ENCODE data around the gene COBLL1.

Gene COBLL1

DNA sequence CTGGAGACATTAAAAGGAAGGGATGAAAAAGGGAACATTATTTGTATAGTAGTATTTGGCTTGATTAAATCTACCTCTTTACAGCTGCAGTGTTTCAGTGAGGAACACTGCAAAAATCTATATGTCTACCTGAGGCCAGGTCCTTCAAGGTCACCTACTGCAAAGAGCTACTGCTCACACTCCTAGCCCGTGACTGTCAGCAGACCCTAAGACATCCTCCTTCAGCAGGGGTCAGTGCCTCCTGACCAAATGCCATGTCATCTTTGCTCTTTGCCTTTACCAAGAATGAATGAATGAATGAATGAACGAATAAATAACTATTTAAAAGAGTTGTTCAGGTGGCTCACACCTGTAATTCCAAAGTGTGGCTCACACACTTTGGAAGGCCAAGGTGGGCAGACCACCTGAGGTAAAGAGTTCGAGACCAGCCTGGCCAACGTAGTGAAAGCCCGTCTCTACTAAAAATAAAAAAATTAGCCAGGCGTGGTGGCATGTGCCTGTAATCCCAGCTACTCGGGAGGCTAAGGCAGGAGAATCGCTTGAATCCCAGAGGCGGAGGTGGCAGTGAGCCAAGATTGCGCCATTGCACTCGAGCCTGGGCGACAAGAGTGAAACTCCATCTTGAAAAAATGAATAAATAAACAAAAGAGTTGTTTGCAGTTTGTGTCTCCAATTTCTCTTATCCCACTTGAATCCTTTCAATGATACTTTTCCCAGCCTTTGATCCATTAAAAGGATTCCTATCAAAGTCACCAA lies 136.0 kb downstream of the COBLL1 start:
- no peak for DNase-seq

- no peak for DNase-seq
Measured at GRCh38 chr2:164703915-164704706, 137.5 kb downstream of the COBLL1 start.

DNA sequence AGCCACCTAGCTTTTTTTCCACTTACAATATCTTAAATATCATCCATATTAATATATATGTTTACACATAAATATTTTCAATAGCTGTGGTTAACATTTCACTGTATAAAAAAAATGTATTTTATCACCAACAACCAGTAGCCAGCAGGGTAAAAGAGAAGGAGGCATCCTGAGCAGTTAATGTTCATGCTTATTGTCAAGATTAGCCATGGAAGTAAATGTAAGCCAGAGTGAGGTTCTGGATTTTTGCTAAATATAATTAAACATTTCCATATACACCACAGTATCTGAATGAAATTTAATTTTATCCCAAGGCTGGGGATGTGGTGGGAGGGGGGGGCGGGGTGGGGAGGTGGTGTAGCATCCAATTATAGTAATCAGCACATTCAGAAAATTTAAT lies 140.1 kb downstream of the COBLL1 start:
- no peak for DNase-seq

DNA sequence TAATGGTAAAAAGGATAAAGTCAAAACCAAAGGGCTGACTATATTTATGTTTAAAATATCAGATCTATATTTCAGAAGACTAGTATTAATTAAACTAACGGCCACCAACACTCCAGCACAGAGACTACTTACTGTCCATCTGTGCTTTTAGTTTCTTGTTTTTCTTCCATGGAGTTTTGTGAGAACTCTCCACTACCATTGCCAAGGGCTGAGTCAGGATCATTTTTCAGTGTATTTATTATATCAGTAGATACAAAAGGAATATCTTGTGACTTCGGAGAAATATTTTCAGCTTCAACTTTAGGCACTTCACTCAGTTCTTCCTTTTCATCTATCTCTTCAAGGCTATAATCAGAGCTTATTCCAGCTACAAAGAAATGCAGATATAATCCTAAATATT lies 141.2 kb downstream of the COBLL1 start:
- DNase-seq: no peak

GRCh38 chr2:164697688-164698461 lies 143.7 kb downstream of the COBLL1 start:
- no peak for DNase-seq

DNA sequence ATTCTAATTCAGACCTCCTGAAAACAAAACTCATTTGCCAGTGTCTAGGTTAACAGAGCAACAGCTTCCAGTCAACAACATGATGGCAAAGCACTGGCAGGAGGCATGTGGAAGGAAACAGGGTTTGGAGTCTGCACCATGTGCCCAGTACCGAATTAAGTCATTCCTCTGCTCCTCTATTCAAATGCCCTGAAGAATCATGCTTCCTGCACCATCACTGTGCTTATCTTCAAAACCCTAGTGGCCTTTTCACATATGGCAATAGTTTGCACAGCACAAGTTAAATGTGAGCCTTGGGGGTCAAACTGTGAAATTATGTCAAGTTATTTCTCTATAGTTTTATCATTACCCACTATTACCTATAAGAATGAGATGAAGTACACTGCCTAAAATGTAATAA lies 145.0 kb downstream of the COBLL1 start:
- no peak for DNase-seq

GRCh38 chr2:164694275-164694695 lies 147.3 kb downstream of the COBLL1 start:
- no peak for DNase-seq

DNA sequence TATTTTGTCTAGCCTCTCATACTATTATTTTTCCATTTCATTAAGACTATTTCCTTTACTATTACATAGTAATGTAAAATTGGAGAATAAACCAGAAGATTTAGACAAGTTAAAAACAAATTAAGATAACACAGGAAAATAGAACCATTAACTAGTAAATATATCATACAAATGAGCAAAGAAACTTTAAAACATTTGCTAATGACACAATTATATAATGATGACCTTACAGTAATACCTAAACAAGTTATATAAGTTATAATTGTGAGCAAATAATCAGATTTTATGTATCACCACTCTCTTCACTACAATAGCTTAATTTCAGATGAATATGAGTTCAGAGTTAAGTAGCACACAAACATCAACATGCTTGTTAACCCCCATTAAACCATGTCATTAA lies 147.8 kb downstream of the COBLL1 start:
- DNase-seq: no peak

GRCh38 chr2:164693390-164693789 lies 148.2 kb downstream of the COBLL1 start:
- DNase-seq: no peak

- no peak for DNase-seq
Measured at GRCh38 chr2:164692958-164693357, 148.7 kb downstream of the COBLL1 start.

GRCh38 chr2:164692114-164692513 lies 149.5 kb downstream of the COBLL1 start:
- no peak for DNase-seq

GRCh38 chr2:164691346-164691887 lies 150.2 kb downstream of the COBLL1 start:
- no peak for DNase-seq

GRCh38 chr2:164690361-164690760 lies 151.3 kb downstream of the COBLL1 start:
- no peak for DNase-seq

DNA sequence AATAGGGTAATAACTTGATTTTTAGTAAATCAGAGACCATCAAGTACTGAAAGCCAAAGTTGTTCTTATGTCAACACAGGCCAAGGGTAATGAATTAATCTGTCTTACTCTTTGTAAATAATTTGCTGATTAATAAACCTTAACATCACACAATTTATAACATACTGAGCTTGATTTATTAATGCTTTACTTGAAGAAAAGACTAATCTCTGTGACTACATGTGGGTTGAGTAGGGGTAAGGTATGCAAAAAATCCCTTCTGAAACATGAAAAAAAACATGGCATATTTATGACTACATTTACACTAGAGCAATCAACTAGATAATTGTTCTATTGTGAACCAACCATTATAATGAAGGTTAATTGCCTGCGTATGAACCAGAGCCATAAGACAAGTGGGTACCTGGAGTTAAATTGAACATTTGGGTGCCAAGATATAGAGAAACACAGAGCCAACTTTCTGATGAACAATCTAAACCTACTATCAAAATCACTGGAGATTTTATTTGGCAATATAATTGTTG lies 152.7 kb downstream of the COBLL1 start:
- DNase-seq: no peak

- no peak for DNase-seq
Measured at GRCh38 chr2:164681009-164681408, 160.6 kb downstream of the COBLL1 start.

GRCh38 chr2:164678631-164679149 lies 162.9 kb downstream of the COBLL1 start:
- DNase-seq: no peak

GRCh38 chr2:164677733-164678132 lies 163.9 kb downstream of the COBLL1 start:
- no peak for DNase-seq

DNA sequence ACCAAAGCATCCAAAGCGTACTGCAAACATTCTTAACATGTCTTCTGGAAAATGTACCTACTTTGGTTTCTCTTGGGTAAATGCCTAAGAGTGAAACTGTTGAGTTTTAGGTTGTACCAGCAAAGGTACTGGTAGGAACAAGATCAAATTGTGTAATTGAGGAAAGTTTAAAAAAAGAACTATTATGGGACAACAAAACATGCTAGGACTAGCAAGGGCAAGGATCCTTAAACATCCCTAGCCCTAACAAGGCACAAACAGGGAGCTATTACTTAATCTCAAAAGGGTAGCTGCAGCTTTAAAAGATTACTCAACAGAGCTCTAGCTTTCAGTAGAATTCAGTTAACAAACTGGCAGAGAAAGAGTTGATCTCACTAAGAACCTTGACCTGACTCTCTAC lies 164.4 kb downstream of the COBLL1 start:
- no peak for DNase-seq

- DNase-seq: no peak
Measured at GRCh38 chr2:164675687-164676086, 165.9 kb downstream of the COBLL1 start.

- no peak for DNase-seq
Measured at GRCh38 chr2:164675027-164675426, 166.6 kb downstream of the COBLL1 start.

DNA sequence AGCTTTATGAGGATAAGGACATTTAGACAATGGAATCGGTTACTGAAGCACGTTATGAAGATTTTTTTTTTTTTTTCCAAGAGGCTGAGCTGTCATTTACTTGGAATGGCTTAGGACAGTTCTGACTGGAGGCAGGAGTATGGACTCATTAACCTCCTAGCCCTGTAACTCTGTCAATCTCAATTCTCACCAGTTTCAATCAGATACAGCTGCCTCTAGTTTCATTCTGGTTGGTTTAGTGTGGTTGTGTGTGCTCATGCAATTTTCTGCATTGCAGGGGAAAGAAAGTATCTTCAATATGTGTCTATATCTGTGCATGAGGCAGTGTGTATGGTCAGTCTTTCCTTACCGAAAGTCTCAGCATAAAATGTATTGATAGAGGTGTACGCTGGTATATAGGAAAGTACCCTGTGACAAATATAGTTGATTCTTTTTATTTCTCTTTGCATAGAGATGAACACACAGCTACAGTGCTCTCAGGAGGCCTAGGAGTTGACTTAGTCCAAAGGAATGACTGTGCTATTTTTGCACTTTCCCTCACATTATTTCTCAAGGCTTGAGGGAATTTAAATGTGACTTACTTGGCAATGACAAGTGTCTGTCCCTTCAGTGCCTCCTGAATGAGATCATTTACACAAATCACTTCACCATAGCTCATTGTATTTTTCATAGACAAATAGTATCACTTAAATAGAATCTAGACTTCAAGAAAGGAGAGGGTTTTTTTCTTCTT lies 169.8 kb downstream of the COBLL1 start:
- DNase-seq: no peak

- no peak for DNase-seq
Measured at GRCh38 chr2:164669291-164669690, 172.3 kb downstream of the COBLL1 start.

All from right forelimb (tissue), 1 donor.